GM10248 (cell line): ENCODE results near the gene ACBD5.

ENCODE experiments used
- CTCF ChIA-PET: fragments of 300-600 bp; sonication (Branson Sonifier 250); formaldehyde crosslinking; extraction: SDS; loops from one replicate; lab custom pipeline; 2021; ENCODE audit warnings: antibody characterized with exemption; lab: Yijun Ruan, JAX
- POLR2A ChIA-PET: fragments of 350-650 bp; sonication (Branson Sonifier 250); formaldehyde crosslinking; extraction: SDS; loops from one replicate; lab custom pipeline; 2020; ENCODE audit warnings: antibody characterized with exemption; lab: Yijun Ruan, JAX
- DNase-seq: peaks from one replicate; pipeline ENCODE4 v3.0.0; 2012; ENCODE audit errors: extremely low spot score
- TF ChIP-seq, protein P1 (sequence below): IDR thresholded peaks from 2 replicates; pipeline ENCODE4 v1.5.1; 2012; ENCODE audit warnings: mild to moderate bottlenecking, low read depth; ENCODE audit errors: extremely low read depth, missing control alignments, control extremely low read depth

The ACBD5 gene

DNA sequence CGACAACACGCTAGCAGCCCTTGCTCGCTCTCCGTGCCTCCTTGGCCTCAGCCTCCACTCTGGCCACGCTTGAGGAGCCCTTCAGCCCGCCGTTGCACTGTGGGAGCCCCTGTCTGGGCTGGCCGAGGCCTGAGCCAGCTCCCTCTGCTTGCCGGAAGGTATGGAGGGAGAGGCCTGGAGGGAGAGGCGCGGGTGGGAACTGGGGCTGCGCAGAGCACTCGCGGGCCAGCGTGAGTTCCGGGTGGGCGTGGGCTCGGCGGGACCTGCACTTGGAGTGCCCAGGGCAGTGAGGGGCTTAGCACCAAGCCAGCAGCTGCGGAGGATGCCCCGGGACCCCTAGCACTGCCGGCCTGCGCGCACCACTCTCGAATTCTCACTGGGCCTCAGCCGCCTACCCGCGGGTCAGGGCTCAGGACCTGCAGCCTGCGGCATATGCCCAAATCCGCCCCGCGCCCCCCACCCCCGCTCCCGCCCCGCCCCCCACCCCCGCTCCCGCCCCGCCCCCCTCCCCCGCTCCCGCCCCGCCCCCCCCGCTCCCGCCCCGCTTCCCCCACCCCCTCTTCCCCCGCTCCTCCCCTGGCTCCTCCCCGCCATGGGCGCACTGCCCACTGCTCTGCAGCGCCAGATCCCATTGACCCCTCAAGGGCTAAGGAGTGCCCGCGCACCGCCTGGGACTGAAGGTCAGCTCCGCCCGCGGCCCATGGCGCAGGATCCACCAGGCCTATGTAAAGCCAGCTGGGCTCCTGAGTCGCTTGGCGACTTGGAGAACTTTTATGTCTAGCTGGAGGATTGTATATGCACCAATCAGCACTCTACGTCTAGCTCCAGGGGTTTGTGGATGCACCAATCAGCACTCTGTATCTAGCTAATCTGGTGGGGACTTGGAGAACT, 15.9 kb upstream of the ACBD5 start:
- TF ChIP-seq, protein P1, sequence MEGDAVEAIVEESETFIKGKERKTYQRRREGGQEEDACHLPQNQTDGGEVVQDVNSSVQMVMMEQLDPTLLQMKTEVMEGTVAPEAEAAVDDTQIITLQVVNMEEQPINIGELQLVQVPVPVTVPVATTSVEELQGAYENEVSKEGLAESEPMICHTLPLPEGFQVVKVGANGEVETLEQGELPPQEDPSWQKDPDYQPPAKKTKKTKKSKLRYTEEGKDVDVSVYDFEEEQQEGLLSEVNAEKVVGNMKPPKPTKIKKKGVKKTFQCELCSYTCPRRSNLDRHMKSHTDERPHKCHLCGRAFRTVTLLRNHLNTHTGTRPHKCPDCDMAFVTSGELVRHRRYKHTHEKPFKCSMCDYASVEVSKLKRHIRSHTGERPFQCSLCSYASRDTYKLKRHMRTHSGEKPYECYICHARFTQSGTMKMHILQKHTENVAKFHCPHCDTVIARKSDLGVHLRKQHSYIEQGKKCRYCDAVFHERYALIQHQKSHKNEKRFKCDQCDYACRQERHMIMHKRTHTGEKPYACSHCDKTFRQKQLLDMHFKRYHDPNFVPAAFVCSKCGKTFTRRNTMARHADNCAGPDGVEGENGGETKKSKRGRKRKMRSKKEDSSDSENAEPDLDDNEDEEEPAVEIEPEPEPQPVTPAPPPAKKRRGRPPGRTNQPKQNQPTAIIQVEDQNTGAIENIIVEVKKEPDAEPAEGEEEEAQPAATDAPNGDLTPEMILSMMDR, result no peak
- ChIA-PET POLR2A (no interaction called here), CTCF (interaction anchor here (1.1 to 2.2 kb wide), 4 partner anchors 8 to 104 kb away, joined by 3 to 9 read pairs (median 4); no protein-coding TSS in a partner anchor)
- no peak for DNase-seq

DNA sequence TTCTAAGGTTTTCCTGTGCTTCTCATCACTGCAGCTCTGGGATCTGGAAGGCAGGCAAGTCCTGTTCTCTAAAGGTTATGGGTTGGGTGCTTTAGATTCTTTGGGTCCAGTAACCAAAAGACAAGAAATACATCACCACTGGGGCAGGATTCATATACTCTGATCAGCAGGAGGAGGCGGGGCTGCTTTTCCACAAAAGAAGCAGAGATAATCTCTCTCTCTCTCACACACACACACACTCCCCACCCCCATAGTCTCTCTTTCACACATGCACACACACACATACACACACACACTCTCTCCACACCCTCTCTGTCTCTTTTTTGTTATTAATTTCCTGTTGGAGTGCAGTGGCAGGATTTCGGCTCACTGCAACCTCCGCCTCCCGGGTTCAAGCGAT, 13.0 kb upstream of the ACBD5 start:
- POLR2A ChIA-PET, result no interaction called here
- CTCF ChIA-PET, result interaction anchor here (2.0 kb wide), 2 partner anchors 18 to 31 kb away, joined by 6 to 9 read pairs; no protein-coding TSS in a partner anchor
- DNase-seq, result no peak
- TF ChIP-seq, protein P1, result no peak

DNA sequence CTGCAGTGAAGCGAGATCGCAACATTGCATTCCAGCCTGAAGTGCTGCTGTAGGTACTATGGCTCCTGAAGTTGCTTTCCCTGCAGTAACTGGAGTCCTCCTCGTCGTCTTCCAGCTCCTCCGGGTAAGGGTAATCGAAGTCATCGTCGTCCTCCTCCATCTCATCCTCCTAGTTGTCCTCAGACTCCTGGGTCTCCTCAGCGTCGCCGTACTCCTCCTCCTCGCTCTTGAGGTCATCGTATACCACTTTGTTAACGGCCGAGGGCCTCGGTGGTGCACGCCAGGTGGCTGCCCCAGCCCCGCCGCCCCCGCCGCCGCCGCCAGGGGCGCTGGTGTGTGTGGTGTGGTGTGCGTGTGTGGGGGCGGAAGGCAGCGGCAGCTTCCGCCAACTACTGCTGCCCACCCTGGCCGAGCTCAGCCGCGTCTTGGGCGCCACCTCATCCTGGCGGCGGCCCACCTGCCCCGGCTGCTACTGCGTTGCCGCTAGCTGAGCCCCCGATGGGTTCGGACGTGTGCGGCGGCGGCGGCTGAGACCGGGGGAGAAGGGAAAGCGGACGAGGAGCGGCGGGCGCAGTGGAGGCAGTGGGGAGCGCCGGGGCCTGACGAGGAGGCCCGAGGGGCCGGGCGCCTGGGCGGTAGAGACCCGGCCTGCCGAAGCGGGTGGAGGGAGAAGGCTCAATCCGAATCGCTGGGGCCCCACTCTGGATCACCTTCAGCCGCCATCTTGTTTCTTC, 11.8 kb upstream of the ACBD5 start:
- TF ChIP-seq, protein P1, result peak; percentile 25
- peak; percentile 85 for DNase-seq
- ChIA-PET CTCF (interaction anchor here (0.7 to 2.4 kb wide), 12 partner anchors 8 to 362 kb away, joined by 3 to 19 read pairs (median 6); partner anchors contain the start of genes ACBD5 and YME1L1), POLR2A (interaction anchor here (1.3 kb wide), 1 partner anchor 9 kb away, joined by 4 read pairs; no protein-coding TSS in a partner anchor)

DNA sequence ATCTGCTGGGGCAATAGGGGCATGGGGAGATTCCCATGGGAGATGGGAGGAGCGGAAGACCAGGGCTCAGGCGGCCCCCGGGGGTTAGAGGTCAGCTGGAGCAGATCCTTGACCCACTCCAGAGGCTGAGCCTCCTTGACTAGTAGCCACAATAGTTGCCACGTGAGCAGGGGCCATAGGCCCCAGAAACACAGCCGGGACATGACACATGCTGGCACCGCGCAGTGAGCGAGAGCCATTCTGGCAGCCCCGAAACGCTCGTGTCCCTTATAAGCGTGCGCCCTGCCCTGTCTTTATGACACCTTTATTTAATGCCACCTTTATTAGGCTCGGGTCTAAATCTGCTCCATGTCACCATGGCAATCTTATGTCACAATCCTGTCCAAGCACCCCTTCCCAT, 11.0 kb upstream of the ACBD5 start:
- TF ChIP-seq, protein P1, result no peak
- DNase-seq, result no peak
- POLR2A ChIA-PET, result interaction anchor here (1.3 kb wide), 1 partner anchor 8 kb away, joined by 4 read pairs; no protein-coding TSS in a partner anchor
- CTCF ChIA-PET, result interaction anchor here (0.9 to 2.4 kb wide), 9 partner anchors 9 to 109 kb away, joined by 3 to 19 read pairs (median 7); partner anchors contain the start of genes ACBD5 and YME1L1

DNA sequence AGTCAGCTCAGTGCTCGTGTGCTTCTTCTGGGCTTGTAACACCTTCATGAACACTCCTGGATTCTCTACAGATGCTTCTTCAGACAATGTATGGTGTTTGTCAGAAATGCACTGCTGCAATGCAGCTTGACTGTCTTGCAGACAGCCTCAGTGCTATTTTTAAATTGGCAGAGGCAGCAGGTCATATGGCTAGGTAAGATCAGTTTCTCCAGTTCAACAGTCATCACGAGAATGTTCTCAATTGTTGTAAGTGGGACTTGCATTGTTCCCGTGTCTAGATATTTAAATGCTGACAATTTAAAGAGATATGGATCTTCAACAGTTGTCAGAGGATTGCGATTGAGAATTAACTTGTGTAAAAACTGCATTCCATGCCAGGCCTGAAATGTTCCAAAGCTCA, 7.6 kb upstream of the ACBD5 start:
- POLR2A ChIA-PET, result no interaction called here
- no peak for DNase-seq
- CTCF ChIA-PET, result interaction anchor here (1.0 to 1.8 kb wide), 2 partner anchors 9 to 12 kb away, joined by 3 to 6 read pairs; no protein-coding TSS in a partner anchor
- TF ChIP-seq, protein P1, result no peak

DNA sequence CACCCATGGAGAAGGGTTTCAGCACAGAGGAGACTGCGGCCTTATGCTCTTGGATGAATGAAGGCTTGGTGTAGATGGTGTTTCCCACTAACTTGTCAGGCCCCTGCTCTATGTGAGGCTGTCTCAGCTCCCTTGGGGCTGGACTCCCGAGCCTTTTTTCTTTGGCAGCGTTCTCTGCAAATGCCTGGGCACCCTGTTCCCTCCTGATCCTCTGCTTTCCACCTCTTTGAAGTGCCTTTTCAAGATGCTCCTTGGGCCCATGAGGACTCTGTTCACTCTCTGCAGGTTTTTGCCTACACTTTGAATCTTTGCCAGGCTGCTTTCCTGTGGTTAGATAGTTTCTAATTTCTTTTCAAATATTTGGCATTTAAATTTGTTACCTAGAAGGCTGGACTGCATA, 6.8 kb upstream of the ACBD5 start:
- ChIA-PET POLR2A (no interaction called here), CTCF (interaction anchor here (1.0 to 1.8 kb wide), 2 partner anchors 10 to 13 kb away, joined by 3 to 6 read pairs; no protein-coding TSS in a partner anchor)
- no peak for DNase-seq
- TF ChIP-seq, protein P1, result no peak
